Measurements from ENCODE around the gene FILIP1. TPM values are rescaled to one million over a fixed set of nuclear protein-coding genes. Genes with fewer than 3 reads are reported as not detected.

The FILIP1 gene
- total and polyA plus RNA-seq, 2 of the 4 experiments (the other 2 are of a cell fraction): under 0.01 to 0.03 TPM

GRCh38 chr6:75308250-75308988, 185.2 kb downstream of the FILIP1 start:
- Histone ChIP-seq H3K18ac (ENCODE audit: low read depth, low read length) (no peak overlapping the region), H3K4me2 (ENCODE audit: low read depth, low read length) (no peak overlapping the region), H3K79me1 (ENCODE audit: low read depth in 1 of 2, low read length in 2 of 2) (no peaks in the 10 kb centered on the region), H2BK20ac (ENCODE audit: low read depth, low read length) (no peak overlapping the region), H3K9me3 (ENCODE audit: control insufficient read depth, insufficient read depth, low read length) (peaks cover under 1% of the 10 kb centered on the region; the same call in 1 of the 2 replicates), H3K4ac (ENCODE audit: low read depth, low read length) (no peak overlapping the region), H2AK5ac (ENCODE audit: low read depth, low read length) (no peak overlapping the region), H3K4me1 (ENCODE audit: control insufficient read depth, insufficient read depth, low read length) (0 out of 2 replicates have a peak, but pooled peaks cover 3% of the 10 kb centered on the region), H3K27me3 (ENCODE audit: control insufficient read depth, insufficient read depth, low read length) (no peaks in the 10 kb centered on the region; the same call in 1 of the 2 replicates), H3K9me1 (ENCODE audit: insufficient read depth, low read length) (no peaks in the 10 kb centered on the region; the same call in 1 of the 2 replicates), H3K9ac (ENCODE audit: low read depth, low read length) (no peak overlapping the region), H2BK5ac (ENCODE audit: low read depth, low read length, poor library complexity, severe bottlenecking) (no peak overlapping the region), H2BK120ac (ENCODE audit: low read depth, low read length) (no peak overlapping the region), H4K5ac (ENCODE audit: low read depth, low read length) (no peak overlapping the region), H2AK9ac (replicated peaks; ENCODE audit: low read depth, low read length, poor library complexity) (no peak overlapping the region), H3K36me3 (ENCODE audit: control insufficient read depth, insufficient read depth, low read length) (no peaks in the 10 kb centered on the region), H3K56ac (ENCODE audit: extremely low read depth, insufficient read depth, low read length) (no peak overlapping the region), H3K4me3 (ENCODE audit: insufficient read depth, low read depth, low read length) (no peak overlapping the region), H4K91ac (ENCODE audit: insufficient read depth, low read depth, low read length) (no peak overlapping the region), H3K23ac (ENCODE audit: low read depth, low read length) (no peak overlapping the region), H2AFZ (replicated peaks; ENCODE audit: low read length, poor library complexity) (no peak overlapping the region), H3K27ac (ENCODE audit: insufficient read depth, low read length) (no peak overlapping the region), H3K14ac (replicated peaks; ENCODE audit: low read depth, low read length) (no peak overlapping the region), H4K8ac (ENCODE audit: low read depth in 2 of 2, low read length in 2 of 2) (no peak overlapping the region), H4K20me1 (ENCODE audit: insufficient read depth, low read length) (no peaks in the 10 kb centered on the region), H2BK15ac (ENCODE audit: low read depth, low read length) (no peak overlapping the region)
- in situ Hi-C loops (cut with MboI; ENCODE audit: low sequenced_read_pairs) (no loop called here), dilution Hi-C loops (cut with HindIII; ENCODE audit: low sequenced_read_pairs, unreplicated experiment) (no loop called here), intact Hi-C loops (cut with micrococcal nuclease) (loop anchor here (5.0 kb wide), 1 partner anchor 89 kb away; no protein-coding TSS in a partner anchor)
- DNase-seq (no peak), ATAC-seq (ENCODE audit: low read depth) (no peak)
- ChIA-PET CTCF (interaction anchor here (1.1 kb wide), 1 partner anchor 10 kb away, joined by 3 read pairs; no protein-coding TSS in a partner anchor), POLR2A (ENCODE audit: unreplicated experiment) (no interaction called here)
- TF ChIP-seq FOS (IDR thresholded peaks at IDR 0.05; ENCODE audit: low read depth, low read length) (no peak), RFX5 (IDR thresholded peaks at IDR 0.05; ENCODE audit: low read depth, low read length) (no peak), MAZ (IDR thresholded peaks at IDR 0.05; ENCODE audit: borderline replicate concordance, low read depth, low read length) (no peak), ELK1 (IDR thresholded peaks at IDR 0.05; ENCODE audit: borderline replicate concordance, low read depth, low read length) (no peak), MXI1 (IDR thresholded peaks at IDR 0.05; ENCODE audit: borderline replicate concordance, low read depth, low read length) (no peak), CEBPB (IDR thresholded peaks at IDR 0.05; ENCODE audit: low read depth, low read length) (no peak), RCOR1 (IDR thresholded peaks at IDR 0.05; ENCODE audit: insufficient replicate concordance, low read length) (no peak), USF2 (IDR thresholded peaks at IDR 0.05; ENCODE audit: low read depth, low read length) (no peak), POLR2A (IDR thresholded peaks at IDR 0.05; ENCODE audit: low read depth, low read length) (no peak), CHD1 (IDR thresholded peaks at IDR 0.05; ENCODE audit: low read depth, low read length) (no peak), MAFK (IDR thresholded peaks at IDR 0.05; ENCODE audit: low read depth, low read length) (no peak), CTCF (conservative IDR thresholded peaks at IDR 0.05; ENCODE audit: low read depth, low read length) (no peak)
- no TSS peak for BruUV-seq (replicated peaks)
- 63% methylated on average over 4 of the region's 11 CpGs; no CpG with 5 or more reads in 1 of the 2 experiments for WGBS, 2 experiments (ENCODE audit: extremely low coverage in 2 of 2, insufficient read length in 1 of 2)

All from IMR-90 (cell line).